ENCODE results near the gene BASP1.
"Not testable (repeated sequence)": the region's sequence is repeated elsewhere in the genome, so short reads cannot be mapped to it uniquely, and the experiment has no call there.

Gene BASP1

DNA sequence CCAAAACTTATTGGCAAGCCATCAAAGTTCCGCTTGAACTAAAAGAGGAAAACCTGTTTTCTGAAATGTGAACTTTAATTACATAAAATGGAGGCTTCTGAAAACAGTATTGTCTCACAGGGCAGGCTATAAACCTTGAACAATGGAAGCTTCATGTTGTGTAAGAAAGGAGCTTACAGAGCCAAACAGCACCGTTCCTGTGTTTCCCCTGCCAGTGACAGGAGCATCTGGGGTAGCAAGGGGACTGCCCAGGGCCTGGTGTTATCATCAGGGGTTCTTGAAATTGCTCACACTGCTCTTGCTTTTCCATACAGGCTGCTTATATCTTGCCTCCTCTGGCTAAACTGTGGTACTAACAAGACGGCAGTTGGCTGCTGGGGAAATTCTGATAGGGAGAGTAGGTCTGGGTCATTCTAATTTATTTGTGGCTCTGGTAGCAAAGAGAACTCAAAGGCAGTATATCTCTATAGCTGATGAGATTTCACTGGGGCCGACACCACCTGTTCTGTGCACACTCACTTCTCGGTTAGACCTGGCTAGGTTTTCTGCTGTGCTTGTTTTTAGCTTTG lies 40.4 kb downstream of the BASP1 start:
- no peak for DNase-seq

DNA sequence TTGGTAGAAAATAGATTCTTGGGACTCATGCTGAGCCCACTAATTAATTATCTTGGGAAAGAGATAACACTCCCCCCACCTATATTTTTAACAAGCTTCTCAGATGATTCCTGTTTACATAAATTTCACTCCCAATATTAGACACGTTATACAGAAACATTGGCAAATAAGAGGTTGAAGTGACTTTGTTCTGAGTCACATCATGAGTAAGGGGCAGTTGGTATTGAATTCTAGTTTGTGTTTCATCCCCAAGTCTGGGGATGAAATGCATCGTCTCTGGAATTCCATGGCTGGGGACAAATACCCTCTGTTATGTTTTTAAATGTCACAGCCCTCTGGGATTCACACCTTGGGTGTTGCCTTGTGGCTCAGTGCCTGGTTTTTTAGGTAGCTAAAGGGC lies 41.0 kb downstream of the BASP1 start:
- no peak for DNase-seq

DNA sequence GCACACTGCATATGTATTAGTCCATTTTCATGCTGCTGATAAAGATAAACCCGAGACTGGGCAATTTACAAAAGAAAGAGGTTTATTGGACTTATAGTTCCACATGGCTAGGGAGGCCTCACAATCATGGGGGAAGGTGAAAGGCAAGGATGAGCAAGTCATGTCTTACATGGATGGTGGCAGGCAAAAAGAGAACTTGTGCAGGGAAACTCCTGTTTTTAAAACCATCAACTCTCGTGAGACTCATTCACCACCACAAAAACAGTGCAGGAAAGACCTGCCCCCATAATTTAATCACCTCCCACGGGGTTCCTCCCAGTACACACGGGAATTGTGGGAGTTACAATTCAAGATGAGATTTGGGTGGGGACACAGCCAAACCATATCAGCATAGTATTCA lies 41.6 kb downstream of the BASP1 start:
- DNase-seq = not testable (repeated sequence)

- no peak for DNase-seq
These were observed 42.3 kb downstream of the BASP1 start for GRCh38 chr5:17259630-17260257.

DNA sequence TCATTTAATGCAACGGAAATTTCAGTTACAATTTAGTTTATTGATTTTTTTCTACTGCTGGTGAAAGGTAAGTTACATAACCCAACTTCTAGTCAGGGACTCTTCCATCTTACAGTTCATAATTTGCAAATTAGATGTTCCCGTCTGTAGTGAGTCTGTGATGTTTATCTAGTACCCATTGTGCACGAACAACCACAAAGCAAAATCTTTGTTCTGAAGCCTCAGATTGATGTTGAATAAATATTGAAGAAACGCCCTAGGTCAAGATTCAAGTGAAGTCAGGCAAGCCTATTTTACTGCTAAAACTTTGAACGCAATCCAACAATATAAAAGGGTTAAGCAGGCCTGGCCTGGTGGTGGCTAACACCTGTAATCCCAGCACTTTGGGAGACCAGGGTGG lies 43.1 kb downstream of the BASP1 start:
- no peak for DNase-seq

DNA sequence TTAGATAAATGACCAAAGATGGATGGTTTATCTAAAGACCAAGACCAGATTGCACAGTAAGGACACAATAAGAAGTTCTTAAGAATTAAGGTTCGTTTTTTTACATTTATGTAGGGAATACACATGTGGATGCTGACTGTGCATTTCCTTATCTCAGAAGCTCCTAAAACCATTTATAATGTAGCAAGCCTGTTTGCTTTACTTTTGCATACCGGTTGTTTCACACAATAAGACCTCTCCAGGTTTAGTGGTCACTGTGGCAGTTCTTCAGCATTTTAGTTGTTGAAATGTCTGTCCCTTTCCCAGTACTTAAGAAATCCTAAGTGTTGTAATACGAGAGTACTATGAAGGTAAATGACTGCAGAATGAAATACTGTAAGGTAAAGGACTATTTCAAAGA lies 43.6 kb downstream of the BASP1 start:
- DNase-seq = no peak

- DNase-seq = no peak
These were observed 47.6 kb downstream of the BASP1 start for GRCh38 chr5:17265041-17265440.

DNA sequence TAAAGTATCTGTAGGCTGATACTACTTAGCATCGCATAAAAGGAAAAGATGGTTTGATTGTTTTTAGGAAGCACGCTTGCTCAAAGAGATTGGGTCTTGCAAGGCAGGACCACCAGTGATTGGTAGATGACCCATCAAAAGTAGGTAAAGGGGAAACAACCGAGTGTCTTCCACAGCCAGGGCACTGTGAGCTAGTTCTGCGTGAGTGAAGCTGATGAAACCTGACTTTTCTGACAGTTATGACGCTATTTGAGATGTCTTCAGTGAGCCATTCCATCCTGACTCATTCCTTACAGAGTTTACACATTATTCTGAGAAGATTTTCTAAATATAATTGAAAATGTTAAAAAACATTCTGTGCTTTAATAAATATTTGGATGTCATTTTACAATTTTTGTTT lies 49.7 kb downstream of the BASP1 start:
- DNase-seq = no peak

- DNase-seq = no peak
These were observed 51.8 kb downstream of the BASP1 start for GRCh38 chr5:17269201-17269600.

DNA sequence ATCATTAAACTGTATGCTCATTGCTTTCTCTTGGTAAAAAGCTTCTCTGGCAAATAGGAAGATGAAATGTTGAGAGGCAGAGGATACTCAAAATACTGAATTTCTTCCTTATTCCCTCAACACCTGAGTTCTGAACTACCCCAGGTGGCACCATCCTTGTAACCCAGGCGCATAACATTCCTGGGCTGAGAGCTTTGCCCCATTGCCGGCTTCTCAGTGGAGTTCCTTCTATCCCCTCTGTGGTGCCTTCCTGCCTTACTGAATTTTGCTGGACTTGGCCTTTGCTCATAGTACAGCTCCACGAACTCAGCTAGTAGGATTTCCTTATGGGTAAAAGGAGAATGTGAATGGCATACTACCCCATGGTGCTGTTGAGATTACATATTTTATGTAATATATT lies 54.7 kb downstream of the BASP1 start:
- no peak for DNase-seq

- DNase-seq = no peak
These were observed 58.1 kb downstream of the BASP1 start for GRCh38 chr5:17275289-17276158.

- no peak for DNase-seq
These were observed 59.0 kb downstream of the BASP1 start for GRCh38 chr5:17276445-17276844.

GRCh38 chr5:17277907-17278306 lies 60.5 kb downstream of the BASP1 start:
- no peak for DNase-seq

- DNase-seq = no peak
These were observed 61.5 kb downstream of the BASP1 start for GRCh38 chr5:17278931-17279330.

DNA sequence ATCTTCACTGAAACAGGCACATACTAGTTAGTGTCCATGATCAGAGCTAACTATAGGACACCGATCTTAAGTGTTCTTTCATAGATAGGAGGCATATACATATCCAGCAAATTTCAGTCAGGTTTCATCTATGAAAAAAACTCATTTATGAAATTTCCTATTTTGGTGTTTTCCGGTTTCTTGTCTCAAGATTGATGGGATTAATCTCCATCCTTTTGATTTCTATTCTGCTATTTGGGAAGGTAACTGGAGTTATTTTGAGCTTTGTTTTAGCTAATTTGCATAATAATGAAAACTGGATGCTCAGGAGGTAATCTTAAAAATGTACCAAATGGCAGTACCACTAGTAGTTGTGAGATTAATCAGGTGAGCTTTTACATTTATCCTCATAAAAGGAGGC lies 62.1 kb downstream of the BASP1 start:
- no peak for DNase-seq

DNA sequence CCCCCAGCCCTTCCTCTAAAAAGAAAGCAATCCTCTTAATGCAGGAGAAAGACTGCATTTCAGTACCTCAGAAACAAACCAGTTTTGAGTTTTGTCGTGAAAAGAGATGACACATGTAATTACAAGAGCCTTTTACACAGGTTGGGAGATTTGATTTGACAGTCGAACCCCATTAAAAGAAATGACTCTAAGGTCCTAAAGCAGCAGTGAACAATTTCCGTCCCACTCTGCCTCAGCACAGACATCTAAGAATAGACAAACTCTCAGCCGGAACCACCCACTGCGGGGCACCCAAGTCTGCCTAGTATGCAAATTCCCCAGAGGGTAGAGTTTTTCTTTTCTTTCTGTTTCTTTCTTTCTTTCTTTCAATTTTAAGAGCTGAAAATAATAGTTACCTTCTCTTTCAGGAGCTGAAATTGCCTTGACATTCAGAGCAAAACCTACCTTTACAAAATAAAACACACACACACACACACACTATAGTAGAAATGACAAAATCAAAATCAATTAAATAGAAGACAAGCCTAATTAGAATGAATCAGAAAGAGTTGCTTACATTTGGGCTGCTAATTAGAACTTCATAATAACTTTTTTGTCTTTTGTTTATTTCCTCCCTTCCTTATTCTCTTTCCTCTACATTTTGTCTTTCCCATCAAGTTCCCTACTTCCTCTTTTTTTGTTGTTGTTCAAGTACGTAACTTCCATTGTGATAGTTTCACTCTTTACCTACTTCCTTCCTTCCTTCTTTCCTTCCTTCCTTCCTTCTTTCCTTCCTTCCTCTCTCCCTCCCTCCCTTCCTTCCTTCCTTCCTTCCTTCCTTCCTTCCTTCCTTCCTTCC lies 65.1 kb downstream of the BASP1 start:
- DNase-seq = no peak

GRCh38 chr5:17283121-17283415 lies 65.6 kb downstream of the BASP1 start:
- DNase-seq = no peak

DNA sequence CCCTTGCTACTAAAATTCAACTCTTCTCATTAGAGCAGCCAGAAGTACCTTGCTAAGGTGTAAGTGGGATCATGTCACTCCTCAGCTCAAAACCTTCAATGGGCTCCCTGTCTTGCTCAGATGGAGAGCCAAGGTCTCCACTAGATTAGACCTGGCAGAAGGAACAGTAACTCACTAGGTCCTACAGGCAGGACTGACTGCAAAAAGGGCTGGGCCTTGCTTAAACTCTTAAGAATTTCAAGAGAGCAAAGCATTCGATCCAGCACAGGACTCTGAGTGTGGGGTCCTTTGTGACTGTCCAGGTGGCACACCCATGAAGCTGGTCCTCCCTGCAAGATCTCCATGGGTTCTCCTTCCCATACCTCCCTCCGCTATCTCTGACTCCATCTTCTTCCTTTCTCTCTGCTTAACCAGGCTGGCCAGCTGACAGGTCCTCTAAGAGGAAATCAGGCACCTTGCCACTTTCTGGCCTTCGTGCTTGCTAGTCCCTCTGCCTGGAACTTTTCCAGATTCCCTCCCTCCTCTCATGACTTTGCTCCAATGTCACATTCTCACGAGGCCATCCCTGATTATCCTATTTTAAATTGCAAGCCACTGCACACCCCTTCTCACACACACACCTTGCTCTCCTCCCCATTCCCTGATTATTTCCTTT lies 70.2 kb downstream of the BASP1 start:
- no peak for DNase-seq

DNA sequence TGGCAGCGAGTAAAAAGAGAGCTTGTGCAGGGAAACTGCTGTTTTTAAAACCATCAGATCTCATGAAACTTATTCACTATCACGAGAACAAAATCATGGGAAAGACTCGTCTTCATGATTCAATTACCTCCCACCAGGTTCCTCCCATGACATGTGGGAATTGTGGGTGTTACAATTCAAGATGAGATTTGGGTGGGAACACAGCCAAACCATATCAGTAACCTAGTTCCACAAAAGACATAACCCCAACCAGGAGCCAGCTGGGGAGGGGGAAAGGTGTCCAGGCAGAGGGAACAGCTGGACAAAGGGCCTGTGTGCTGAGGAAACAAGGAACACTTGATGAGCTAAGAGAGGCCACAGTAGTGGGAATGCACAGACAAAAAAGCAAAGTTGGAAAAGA lies 71.1 kb downstream of the BASP1 start:
- no peak for DNase-seq

- DNase-seq = no peak
These were observed 72.5 kb downstream of the BASP1 start for GRCh38 chr5:17289681-17290539.

DNA sequence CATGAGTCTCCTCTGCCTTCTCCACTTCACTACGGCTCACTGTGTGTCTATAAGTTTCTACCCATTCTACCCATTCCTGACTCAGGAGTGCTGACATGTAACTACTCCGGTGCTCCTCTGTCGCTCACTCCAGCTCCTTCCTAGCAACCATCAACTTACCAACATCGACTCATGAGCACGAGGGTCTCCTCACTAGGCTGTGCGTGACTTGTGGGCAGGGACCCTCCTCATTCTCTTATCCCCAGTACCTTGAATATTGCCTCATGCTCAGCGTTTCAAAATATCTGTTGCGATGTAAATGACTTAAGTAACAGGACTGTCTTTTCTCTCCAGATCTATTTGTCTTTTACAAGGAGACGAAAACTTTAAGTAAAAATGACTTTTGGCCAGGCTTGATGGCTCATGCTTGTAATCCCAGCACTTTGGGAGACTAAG lies 73.1 kb downstream of the BASP1 start:
- no peak for DNase-seq

- DNase-seq = no peak
These were observed 75.1 kb downstream of the BASP1 start for GRCh38 chr5:17292434-17293015.
